Measurements from ENCODE around the gene MAGED2.
A peak's percentile ranks its signal among the peaks of the same experiment; 100 is the strongest.
"Not testable (repeated sequence)": the region's sequence is repeated elsewhere in the genome, so short reads cannot be mapped to it uniquely, and the experiment has no call there.

MAGED2 gene

DNA sequence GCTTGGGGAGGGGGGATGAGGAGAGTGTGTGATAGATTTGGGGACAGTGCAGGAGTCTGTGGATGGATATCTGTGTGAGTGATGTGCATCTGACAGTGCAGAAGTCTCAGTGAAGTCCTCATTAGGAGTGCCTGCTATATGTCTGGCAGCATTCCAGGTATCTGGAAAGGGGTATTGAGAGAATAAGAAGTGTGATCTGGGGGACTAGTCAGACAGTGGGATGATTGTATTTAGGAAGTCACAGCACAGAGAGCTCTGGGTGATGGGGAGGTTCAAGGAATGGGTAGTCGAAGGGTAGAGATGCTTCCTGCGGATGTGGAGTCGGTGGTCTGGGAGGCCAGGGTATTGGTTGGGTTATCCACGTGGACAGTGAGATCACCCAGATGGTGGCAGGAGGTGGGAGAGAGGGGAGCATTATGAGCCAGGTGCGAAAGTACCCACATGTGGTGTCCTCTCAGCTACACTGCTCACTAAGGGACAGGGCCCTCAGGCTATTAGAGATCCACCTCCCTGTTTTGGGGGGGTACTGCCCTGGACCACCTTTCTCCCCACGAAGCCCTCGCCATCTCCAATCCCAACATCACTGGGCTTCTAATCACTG is 9.8 kb downstream of the MAGED2 start:
- no peak overlapping the region for H3K27ac ChIP-seq
- DNase-seq (ENCODE audit: low read depth, low spot score) = no peak

DNA sequence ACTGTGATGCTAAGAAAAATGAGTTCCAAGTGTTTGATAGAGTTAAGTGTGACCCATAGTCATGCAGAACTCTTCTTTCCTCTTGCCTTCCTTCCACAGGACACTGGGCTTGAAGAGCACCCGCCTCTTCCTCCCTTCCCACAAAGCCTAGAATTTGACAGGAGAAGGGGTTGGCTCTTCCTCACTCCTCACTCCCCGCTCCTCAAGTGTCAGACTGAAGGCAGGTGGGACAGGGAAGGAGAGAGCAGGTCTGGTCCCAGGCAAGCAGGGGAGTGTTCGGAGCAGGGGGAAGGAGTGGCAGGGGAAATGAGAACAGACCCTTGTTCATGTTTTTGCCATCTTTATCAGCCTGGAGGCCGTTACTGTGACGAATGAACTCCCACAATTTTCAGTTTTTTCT is 10.7 kb downstream of the MAGED2 start:
- no peak overlapping the region for H3K27ac ChIP-seq
- DNase-seq (ENCODE audit: low read depth, low spot score) = no peak

DNA sequence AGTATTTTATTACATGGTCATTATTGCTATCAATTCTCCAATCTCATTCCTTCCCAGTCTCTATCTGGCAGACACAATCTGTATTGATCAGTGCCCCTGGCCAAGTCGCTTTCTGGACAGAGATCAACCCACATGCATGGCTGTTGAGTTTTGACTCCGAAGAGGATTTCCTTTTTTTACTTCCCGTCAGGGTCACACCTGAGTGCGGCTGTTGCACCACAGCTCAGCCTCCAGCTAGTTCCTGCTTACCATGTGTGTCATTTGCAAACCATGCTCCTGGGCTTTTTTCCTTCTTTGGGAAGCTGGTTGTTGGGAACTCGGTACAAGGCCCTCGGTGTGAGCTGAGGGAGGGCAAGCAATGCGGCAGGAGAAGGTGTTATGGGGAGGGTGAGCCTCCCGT is 11.7 kb downstream of the MAGED2 start:
- no peak for DNase-seq (ENCODE audit: low read depth, low spot score)
- H3K27ac ChIP-seq = no peak overlapping the region

DNA sequence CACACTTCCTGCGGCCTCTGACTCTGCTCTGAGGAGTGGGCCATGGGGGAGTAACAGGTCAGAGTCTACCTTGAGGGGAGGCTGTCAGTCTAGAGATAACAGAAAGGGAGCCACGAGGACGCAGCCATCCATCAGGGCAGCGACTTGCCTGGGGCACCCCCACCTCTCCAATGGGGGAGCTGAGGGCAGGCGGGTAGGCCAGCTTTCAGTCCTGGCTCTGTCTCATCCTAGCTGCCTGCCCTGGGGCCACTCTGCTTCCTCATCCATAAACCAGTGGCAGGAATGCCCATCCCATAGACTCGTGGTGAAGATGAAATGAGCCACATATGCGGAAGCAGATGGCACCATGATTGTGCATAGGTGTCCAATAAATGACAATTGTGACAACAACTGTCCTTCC is 13.2 kb downstream of the MAGED2 start:
- no peak for DNase-seq (ENCODE audit: low read depth, low spot score)
- H3K27ac ChIP-seq = no peak overlapping the region

DNA sequence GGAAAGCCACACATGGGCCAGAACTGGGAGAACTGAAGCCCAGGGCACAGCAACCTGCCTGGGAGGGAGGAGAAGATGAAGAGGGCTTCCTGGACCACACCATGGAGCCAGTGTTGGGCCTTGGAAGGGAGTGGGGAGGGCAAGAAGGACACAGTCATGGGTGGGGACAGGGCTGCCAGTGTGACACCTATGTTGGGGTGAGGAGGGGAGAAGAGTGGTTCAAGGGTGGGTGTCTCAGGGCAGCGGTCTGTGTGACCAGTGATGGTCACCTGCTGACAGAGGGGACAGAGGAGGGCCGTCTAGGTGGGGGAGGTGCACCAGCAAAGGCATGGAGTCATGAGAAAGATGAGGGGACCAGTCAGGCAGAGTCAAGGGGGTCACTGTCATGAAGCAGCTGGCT is 13.8 kb downstream of the MAGED2 start:
- H3K27ac ChIP-seq = no peak overlapping the region
- no peak for DNase-seq (ENCODE audit: low read depth, low spot score)

DNA sequence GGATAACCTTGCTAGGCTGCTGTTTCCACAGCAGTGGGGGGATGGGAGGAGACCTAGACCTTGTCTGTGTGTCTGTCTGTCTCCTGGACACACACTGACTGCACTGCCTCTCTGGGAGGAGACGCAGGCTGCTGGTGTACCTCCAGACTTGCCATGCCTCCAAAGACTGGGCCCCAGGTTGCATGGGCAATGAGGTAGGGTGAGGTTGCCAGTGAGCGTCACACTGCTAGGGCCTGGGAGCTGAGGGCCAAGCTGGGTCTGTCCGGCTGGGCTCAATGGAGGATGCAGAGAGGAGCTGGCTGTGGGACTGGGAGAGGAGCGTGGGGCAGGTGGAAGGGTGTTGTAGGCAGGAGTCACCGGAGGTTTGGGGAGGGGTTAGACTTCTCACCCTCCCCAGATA is 16.6 kb downstream of the MAGED2 start:
- no peak overlapping the region for H3K27ac ChIP-seq
- no peak for DNase-seq (ENCODE audit: low read depth, low spot score)

DNA sequence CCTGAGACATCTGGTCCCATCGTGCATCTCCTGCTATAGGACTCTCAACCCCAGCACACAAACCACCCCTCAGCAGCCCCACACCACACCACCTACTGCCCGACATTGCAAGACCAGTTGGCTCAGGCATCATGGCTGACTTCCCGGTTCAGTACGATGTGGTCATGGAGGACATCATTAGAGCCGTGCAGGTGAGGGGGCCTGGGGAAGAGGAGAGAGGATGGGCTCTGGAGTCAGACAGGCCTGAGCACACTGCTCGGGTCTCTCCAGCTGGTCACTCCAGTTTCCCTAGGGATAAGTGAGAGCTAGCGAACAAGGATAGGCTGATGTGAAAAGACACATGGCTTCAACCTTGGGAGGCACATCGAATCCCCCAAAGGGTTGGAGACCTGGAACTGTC is 17.2 kb downstream of the MAGED2 start:
- H3K27ac ChIP-seq = no peak overlapping the region
- DNase-seq (ENCODE audit: low read depth, low spot score) = no peak

DNA sequence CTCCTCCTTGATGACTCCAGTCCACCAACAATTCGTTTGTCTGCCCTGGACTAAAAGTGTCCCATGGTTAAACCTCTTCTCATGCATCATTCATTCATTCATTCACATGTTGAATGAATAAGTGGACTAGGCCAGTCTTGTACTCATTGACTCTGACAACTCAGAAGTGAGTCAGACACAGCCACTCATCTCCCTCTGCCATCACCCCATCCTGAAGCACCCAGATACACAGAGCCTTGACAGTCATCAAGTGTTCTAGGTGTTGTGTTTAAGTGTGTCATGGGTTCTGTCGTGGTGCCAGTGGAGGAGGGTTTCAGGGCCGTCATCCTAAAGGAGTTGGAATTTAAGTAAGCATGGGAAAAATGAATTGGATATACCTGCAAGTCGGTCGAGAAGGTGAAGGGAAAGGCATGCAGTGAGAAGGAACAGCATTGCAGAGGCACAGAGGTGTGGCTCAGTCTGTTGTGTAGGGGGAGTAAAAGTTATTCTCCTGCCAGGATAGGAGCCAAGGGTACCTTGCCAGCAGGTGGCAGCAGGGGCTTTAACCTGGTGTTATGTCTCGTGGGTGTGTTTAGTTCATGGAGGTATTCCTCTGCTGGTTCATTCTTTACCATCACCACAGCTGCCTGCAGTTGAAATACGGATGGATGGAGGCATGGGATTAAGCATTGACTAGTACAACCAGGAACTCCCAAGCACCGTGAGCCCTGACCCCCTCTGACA is 18.3 kb downstream of the MAGED2 start:
- DNase-seq (ENCODE audit: low read depth, low spot score) = peak; percentile 31

DNA sequence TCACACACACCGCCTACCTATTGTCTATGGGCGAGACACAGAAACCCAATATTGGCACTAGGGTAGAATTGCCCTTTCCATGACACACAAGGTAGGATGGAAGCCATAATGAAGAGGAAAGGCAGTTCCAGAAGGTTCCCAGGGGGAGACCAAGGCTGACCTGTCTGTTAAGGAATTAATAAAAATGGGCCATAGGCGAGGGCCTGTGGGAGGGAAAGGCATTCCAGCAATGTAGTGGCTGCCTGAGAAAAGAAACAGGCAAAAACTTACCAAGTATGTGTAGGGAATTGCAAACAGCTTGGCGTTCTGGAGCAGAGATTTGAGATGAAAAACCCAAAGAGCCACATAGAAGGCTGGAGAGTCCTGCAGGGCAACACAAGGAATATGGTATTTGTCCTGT is 19.1 kb downstream of the MAGED2 start:
- H3K27ac ChIP-seq = no peak overlapping the region
- DNase-seq (ENCODE audit: low read depth, low spot score) = no peak

More for the DNA sequence above, 18.3 kb downstream of the MAGED2 start:
- H3K27ac ChIP-seq = no peak overlapping the region

DNA sequence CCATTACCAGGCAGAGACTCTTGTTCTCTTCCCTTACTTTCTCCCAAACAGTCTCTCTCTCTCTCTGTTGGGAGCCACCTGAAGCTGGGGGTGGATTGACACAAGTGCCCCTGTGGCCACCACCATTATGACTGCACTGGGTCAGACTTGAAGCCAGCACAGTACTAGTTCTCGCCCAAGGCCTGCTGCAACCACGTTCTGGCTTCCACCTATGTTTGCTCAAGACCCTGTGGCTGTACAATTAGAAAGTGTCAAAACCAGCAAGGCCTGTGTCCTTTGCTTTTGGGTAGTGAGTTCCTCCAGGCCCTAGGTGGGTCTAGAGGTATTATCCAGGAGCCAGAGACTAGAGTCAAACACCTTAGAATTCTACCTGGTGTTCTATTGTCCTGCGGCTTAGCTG is 31.0 kb downstream of the MAGED2 start:
- H3K27ac ChIP-seq = no peak overlapping the region
- DNase-seq (ENCODE audit: low read depth, low spot score) = no peak

DNA sequence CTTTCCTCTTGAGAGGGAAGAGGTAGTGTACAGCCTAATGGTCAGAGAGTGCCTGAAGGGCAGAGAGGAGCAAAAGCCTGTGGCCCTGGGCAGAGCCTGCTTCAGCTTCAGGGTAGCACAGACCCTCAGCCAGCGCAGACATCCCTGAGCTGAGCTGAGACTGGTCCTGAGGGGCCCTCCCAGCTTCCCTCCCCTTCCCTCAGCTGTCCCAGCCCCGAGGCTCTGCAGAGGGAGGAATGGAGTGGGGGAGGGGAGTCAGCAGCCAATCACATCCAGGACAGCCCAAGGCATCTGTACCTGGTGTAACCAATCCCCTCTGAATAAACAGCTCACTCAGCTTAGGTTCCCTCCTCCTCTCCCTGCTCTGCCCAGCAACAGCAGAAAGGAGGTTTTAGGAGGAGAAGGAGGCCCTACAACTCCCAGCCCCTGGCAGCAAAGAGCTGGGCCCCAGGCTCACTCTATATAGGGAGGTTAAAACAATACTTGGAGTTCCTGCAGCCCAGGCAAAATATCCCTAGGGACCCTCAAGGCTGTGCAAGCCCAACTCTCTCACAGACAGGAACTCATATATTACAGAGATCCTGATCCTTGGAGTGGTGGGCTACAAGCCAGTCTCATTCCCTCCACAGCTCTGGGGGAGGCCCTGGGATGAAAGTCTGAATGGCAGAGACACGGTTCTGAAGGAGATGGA is 33.8 kb downstream of the MAGED2 start:
- DNase-seq (ENCODE audit: low read depth, low spot score); H3K27ac ChIP-seq: not testable (repeated sequence)

DNA sequence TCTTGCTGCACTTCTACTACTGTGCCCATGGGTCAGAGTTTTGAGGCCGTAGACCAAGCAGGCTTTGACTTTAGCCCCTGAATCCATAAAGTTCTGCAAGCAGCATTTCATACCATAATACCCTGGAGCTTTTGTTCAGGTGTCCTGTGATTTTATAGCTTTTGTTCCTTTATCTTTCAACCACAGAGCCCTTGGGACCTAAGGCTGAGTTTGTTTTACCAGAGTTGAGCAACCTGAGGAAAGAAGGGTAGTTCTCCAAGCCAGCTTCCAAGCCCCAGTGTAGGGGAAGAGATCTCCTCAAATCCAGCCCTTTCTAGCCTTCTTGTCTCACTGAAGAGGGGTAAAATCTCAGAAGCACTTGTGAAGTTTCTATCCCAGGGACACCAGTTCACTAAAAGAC is 35.1 kb downstream of the MAGED2 start:
- no peak for DNase-seq (ENCODE audit: low read depth, low spot score)
- no peak overlapping the region for H3K27ac ChIP-seq

DNA sequence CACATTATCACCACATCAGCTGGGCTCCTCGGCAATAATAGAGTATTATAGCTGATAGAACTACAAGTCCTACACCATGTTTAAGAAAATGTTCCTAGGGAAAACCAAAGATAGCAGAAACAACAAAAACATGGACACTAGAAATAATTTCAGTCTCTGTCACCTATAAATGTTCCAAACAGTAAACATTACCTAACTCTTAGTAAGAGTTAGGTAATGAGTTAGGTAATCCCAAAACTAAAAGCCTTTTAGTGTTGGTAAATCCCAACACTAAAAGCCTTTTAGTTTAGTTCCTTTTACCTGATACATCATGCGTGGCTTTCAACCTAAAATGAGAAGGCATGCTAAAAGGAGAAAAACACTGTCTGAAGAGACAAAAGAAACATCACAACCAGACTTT is 35.5 kb downstream of the MAGED2 start:
- no peak for DNase-seq (ENCODE audit: low read depth, low spot score)
- no peak overlapping the region for H3K27ac ChIP-seq

DNA sequence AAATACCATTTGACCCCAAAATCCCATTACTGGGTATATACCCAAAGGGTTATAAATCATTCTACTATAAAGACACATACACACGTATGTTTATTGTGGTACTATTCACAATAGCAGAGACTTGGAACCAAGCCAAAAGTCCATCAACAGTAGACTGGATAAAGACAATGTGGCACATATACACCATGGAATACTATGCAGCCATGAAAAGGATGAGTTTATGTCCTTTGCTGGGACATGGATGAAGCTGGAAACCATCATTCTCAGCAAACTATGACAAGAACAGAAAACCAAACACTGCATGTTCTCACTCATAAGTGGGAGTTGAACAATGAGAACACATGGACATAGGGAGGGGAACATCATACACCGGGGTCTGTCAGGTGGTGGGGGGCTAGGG is 40.2 kb downstream of the MAGED2 start:
- not testable (repeated sequence) for H3K27ac ChIP-seq; DNase-seq (ENCODE audit: low read depth, low spot score)

DNA sequence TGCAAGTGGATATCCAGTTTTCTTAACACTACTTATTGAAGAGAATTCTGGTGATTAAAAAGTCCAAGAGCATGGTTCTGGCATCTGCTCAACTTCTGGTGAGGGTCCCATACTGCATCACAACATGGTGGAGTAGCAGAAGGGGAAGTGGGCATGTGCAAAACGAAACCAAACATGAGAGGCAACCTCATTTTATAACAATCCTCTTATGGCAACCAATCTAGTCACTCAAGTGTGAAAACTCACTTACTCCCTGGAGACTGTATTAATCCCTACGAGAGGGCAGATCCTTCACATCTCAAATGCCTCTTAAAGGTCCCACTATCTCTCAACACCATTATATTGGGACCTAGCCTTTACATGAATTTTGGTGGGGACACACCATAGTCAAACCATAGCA is 57.7 kb downstream of the MAGED2 start:
- DNase-seq (ENCODE audit: low read depth, low spot score) = no peak
- H3K27ac ChIP-seq = no peak overlapping the region

All from epithelial cell of prostate (primary cell).